ENCODE results near the gene SHH. TPM values are rescaled to one million over a fixed set of nuclear protein-coding genes. Genes with fewer than 3 reads are reported as not detected.

SHH gene
- total and polyA plus RNA-seq, 11 donors = not detected

DNA sequence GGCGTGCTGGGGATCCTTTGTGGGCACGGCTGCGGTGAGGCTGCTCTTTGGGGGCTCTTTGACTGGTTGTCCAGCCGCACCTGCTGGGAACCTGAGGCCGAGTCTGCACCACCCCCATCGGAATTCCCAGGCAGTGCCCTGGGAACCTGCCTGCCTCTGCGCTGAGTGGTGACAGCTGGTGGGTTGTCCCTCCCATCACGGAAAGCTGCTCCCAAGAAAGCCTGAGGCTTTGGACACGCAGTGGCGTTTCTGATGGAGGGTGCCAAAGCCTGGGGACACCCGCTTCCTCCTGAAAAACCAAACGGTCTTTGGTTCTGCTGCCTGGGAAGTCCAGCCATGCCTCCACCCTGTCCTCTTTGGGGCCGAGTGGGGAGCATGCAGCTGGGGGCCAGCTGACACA lies 21.4 kb upstream of the SHH start:
- H3K27me3 ChIP-seq = peaks cover 0 to 43% (median 6%) of the 10 kb centered on the region in 9 donors
- WGBS, 4 donors = 56 to 59% (median 57%) methylated on average over 3 to 13 of the region's 13 CpGs

DNA sequence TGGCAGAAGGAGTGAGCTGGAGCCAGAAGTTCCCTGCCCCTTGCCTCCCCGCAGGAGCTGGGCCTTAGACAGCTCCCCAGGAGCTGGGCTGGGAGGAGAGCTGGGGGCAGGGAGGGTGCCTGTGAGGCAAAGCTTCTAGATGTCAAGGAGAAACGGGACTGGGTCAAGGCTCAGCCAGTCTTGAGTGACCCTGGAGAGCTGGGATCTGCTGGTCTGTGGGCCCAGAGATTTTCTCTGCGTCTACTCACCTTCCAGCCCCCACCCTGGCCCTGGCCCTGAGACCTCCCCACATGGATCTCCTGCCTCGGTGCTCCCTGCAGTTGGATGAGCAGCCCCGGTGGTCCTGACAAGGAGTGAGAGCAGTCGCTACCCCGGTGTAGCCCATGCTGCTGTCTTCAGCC lies 20.3 kb upstream of the SHH start:
- H3K9me3 ChIP-seq = no peaks in the 10 kb centered on the region
- peaks cover 0 to 51% (median 3%) of the 10 kb centered on the region in 9 donors for H3K27me3 ChIP-seq
- DNase-seq = peak in 2 of 5 donors; percentile 3 to 35
- H3K4me1 ChIP-seq = no peaks in the 10 kb centered on the region
- no peak overlapping the region for H3K4me3 ChIP-seq
- 69 to 82% (median 75%) methylated on average over 5 to 7 of the region's 7 CpGs for WGBS, 4 donors
- H3K36me3 ChIP-seq = no peaks in the 10 kb centered on the region
- ATAC-seq = no peak
- intact Hi-C loops (cut with DNase I) = no loop called here
- H3K27ac ChIP-seq = no peak overlapping the region
- TF ChIP-seq, protein P1, sequence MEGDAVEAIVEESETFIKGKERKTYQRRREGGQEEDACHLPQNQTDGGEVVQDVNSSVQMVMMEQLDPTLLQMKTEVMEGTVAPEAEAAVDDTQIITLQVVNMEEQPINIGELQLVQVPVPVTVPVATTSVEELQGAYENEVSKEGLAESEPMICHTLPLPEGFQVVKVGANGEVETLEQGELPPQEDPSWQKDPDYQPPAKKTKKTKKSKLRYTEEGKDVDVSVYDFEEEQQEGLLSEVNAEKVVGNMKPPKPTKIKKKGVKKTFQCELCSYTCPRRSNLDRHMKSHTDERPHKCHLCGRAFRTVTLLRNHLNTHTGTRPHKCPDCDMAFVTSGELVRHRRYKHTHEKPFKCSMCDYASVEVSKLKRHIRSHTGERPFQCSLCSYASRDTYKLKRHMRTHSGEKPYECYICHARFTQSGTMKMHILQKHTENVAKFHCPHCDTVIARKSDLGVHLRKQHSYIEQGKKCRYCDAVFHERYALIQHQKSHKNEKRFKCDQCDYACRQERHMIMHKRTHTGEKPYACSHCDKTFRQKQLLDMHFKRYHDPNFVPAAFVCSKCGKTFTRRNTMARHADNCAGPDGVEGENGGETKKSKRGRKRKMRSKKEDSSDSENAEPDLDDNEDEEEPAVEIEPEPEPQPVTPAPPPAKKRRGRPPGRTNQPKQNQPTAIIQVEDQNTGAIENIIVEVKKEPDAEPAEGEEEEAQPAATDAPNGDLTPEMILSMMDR (IDR thresholded peaks at IDR 0.05) = no peak
- TF ChIP-seq POLR2A (IDR thresholded peaks at IDR 0.05) = no peak

More for the DNA sequence above, 21.4 kb upstream of the SHH start:
- Histone ChIP-seq H3K27ac (no peak overlapping the region), H3K9me3 (no peaks in the 10 kb centered on the region), H3K4me3 (no peak overlapping the region), H3K4me1 (no peaks in the 10 kb centered on the region), H3K36me3 (no peaks in the 10 kb centered on the region)
- intact Hi-C loops (cut with DNase I) = no loop called here
- no peak for ATAC-seq
- peak in 2 of 5 donors; percentile 9 to 44 for DNase-seq
- TF ChIP-seq POLR2A (IDR thresholded peaks at IDR 0.05) = no peak
- TF ChIP-seq, protein P1 (IDR thresholded peaks at IDR 0.05) = no peak

DNA sequence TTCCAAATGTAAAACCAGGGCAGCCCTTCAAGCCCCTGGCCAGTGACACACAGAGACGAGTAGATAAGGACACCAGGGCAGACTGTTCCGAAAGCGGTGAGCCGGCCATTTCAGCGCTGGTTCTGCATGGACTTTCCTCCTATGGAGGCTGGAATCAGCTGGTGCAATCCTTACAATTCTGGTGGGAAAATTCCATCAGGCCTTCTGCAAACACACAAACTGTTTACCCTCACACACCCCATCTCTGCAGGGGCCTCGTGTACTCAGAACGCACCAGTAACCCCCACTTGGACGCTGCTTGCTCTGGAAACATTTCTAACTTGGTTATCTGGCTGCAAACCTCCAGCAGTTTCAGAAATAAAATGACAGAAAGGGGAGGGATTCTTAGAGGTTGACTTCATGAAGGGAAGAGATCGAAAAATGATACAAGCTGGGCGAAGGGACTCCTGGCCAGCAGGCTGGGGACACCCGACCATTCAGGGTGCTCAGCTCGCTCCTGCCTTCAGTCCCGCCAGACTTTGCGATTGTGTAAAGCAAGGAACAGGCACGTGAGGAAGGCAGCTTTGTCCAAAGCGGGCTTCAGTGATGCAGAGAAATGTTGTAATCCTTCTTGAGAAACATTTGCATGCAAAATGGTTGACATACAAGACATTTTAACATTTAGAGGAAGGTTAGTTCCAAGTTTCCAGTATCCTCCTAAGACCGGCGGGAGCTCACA lies 19.7 kb upstream of the SHH start:
- Histone ChIP-seq H3K4me3 (no peak overlapping the region), H3K9me3 (no peaks in the 10 kb centered on the region), H3K27ac (no peak overlapping the region), H3K4me1 (no peaks in the 10 kb centered on the region), H3K27me3 (peaks cover 0 to 55% (median 3%) of the 10 kb centered on the region in 9 donors), H3K36me3 (no peaks in the 10 kb centered on the region)
- peak in 1 of 5 donors; percentile 5 for DNase-seq
- ATAC-seq = no peak
- intact Hi-C loops (cut with DNase I) = no loop called here
- 66 to 78% (median 74%) methylated on average over 17 to 18 of the region's 18 CpGs for WGBS, 4 donors
- TF ChIP-seq, protein P1 (IDR thresholded peaks at IDR 0.05) = no peak
- TF ChIP-seq POLR2A (IDR thresholded peaks at IDR 0.05) = no peak

DNA sequence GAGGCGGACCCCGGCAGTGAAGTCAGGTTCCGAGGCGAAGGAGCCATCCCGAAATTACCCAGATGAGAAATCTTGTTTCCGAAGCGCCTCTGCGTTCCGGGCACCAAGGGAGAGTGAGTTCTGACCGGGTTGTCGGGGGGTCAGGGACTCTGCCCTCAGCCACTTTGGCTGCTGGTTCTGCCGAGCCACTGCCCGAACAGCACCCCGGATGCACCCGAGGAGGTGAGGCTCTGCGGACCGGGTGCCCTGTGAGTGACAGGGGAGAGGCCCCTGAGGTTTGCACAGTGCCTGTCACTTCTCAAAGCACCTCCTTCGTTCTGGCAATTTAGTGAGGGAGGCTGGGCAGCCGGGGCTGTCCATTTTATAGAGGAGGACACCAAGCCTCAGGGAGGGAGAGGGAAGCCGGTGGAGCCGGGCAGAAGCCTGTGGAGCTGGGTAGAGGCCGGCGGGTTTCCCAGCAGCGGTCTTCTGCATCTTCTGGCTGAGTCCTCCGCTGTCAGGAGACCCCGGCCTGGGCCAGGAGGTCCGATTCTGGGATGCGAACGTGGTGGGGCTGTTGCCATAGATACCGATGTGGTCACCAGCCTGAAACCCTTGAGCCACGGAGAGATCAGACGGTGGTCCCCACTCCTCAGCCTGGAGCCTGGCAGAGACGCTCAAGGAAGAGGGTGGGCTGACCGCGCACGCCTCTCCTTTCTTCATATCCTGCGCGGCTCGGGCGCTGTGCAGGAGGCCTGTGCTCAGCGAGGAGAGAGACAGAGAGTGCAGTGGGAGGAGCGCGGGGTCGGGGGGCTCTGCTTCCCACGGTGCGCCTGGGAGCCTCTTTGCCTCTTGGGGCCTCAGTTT lies 18.9 kb upstream of the SHH start:
- intact Hi-C loops (cut with DNase I) = no loop called here
- Histone ChIP-seq H3K9me3 (no peaks in the 10 kb centered on the region), H3K27ac (no peak overlapping the region), H3K4me1 (no peaks in the 10 kb centered on the region), H3K4me3 (no peak overlapping the region), H3K36me3 (no peaks in the 10 kb centered on the region), H3K27me3 (peaks cover 0 to 47% (median 5%) of the 10 kb centered on the region in 9 donors)
- 84 to 87% (median 86%) methylated on average over 36 to 46 of the region's 46 CpGs for WGBS, 4 donors
- no peak for ATAC-seq
- peak in 2 of 5 donors; percentile 4 to 55 for DNase-seq
- TF ChIP-seq POLR2A (IDR thresholded peaks at IDR 0.05) = no peak
- TF ChIP-seq, protein P1 (IDR thresholded peaks at IDR 0.05) = no peak
